Activated naive CD4-positive, alpha-beta T cell treated with anti-CD3 and anti-CD28 coated beads, Interleukin-2, amount 50 U/mL, for 24 hours (primary cell): ENCODE measurements around the gene EHMT1.
"Not testable (repeated sequence)": the region's sequence is repeated elsewhere in the genome, so short reads cannot be mapped to it uniquely, and the experiment has no call there.

Source experiments
- H3K27ac Mint-ChIP-seq: one replicate; pipeline ENCODE4 v1.8.0; 2021; ENCODE audit warnings: mild to moderate bottlenecking, mixed read lengths
- H3K27me3 Mint-ChIP-seq: one replicate; pipeline ENCODE4 v1.8.0; 2021; ENCODE audit warnings: mixed read lengths
- H3K36me3 Mint-ChIP-seq: one replicate; pipeline ENCODE4 v1.8.0; 2021; ENCODE audit warnings: mixed read lengths
- H3K4me1 Mint-ChIP-seq: one replicate; pipeline ENCODE4 v1.8.0; 2021; ENCODE audit warnings: mixed read lengths
- H3K4me3 Mint-ChIP-seq: one replicate; pipeline ENCODE4 v1.8.0; 2021; ENCODE audit warnings: mild to moderate bottlenecking, mixed read lengths
- H3K9me3 Mint-ChIP-seq: one replicate; pipeline ENCODE4 v1.8.0; 2021; ENCODE audit warnings: mixed read lengths

EHMT1 gene

GRCh38 chr9:137728444-137729311 is 109.9 kb downstream of the EHMT1 start:
- peaks cover 61% of the 10 kb centered on the region for H3K36me3 Mint-ChIP-seq
- H3K9me3 Mint-ChIP-seq = peaks cover 7% of the 10 kb centered on the region
- H3K27ac Mint-ChIP-seq = no peak overlapping the region
- no peaks in the 10 kb centered on the region for H3K27me3 Mint-ChIP-seq
- H3K4me1 Mint-ChIP-seq = peaks cover 40% of the 10 kb centered on the region
- H3K4me3 Mint-ChIP-seq = no peak overlapping the region

- Mint-ChIP-seq H3K27ac (no peak overlapping the region), H3K27me3 (no peaks in the 10 kb centered on the region), H3K36me3 (peaks cover 64% of the 10 kb centered on the region), H3K4me3 (no peak overlapping the region), H3K4me1 (peaks cover 22% of the 10 kb centered on the region), H3K9me3 (peaks cover 18% of the 10 kb centered on the region)
These were observed 112.6 kb downstream of the EHMT1 start for GRCh38 chr9:137731216-137731946.

- H3K4me1 Mint-ChIP-seq = peaks cover 14% of the 10 kb centered on the region
- peaks cover 14% of the 10 kb centered on the region for H3K9me3 Mint-ChIP-seq
- H3K27me3 Mint-ChIP-seq = no peaks in the 10 kb centered on the region
- peaks cover 57% of the 10 kb centered on the region for H3K36me3 Mint-ChIP-seq
- no peak overlapping the region for H3K27ac Mint-ChIP-seq
- no peak overlapping the region for H3K4me3 Mint-ChIP-seq
These were observed 113.4 kb downstream of the EHMT1 start for GRCh38 chr9:137731947-137732813.

GRCh38 chr9:137733429-137733828 is 114.6 kb downstream of the EHMT1 start:
- Mint-ChIP-seq H3K27me3 (no peaks in the 10 kb centered on the region), H3K4me1 (peaks cover 13% of the 10 kb centered on the region), H3K4me3 (no peak overlapping the region), H3K36me3 (peaks cover 52% of the 10 kb centered on the region), H3K9me3 (peaks cover 14% of the 10 kb centered on the region), H3K27ac (no peak overlapping the region)

DNA sequence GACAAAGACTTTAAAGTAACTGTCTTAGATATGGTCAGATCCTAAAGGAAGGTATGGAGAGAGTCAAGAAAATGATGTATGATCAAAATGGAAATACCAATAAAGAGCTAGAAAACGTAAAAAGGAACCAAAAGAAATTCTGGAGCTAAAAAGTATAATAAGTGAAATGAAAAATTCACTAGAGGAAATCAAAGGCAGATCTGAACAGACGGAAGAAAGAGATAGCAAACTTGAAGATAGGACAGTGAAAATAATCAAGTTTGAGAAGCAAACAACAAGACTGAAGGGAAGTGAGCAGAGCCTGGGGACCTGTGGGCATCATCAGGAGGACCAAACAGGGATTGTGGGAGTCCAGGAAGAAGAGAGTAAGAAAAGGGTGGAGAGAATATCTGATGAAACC is 115.4 kb downstream of the EHMT1 start:
- Mint-ChIP-seq H3K9me3 (peaks cover 14% of the 10 kb centered on the region), H3K27me3 (no peaks in the 10 kb centered on the region), H3K27ac (no peak overlapping the region), H3K4me1 (peaks cover 13% of the 10 kb centered on the region), H3K36me3 (peaks cover 52% of the 10 kb centered on the region), H3K4me3 (no peak overlapping the region)

GRCh38 chr9:137738182-137738696 is 119.4 kb downstream of the EHMT1 start:
- peaks cover 30% of the 10 kb centered on the region for H3K36me3 Mint-ChIP-seq
- H3K27me3 Mint-ChIP-seq, H3K27ac Mint-ChIP-seq, H3K4me3 Mint-ChIP-seq: not testable (repeated sequence)
- peaks cover 14% of the 10 kb centered on the region for H3K9me3 Mint-ChIP-seq
- peaks cover 18% of the 10 kb centered on the region for H3K4me1 Mint-ChIP-seq

DNA sequence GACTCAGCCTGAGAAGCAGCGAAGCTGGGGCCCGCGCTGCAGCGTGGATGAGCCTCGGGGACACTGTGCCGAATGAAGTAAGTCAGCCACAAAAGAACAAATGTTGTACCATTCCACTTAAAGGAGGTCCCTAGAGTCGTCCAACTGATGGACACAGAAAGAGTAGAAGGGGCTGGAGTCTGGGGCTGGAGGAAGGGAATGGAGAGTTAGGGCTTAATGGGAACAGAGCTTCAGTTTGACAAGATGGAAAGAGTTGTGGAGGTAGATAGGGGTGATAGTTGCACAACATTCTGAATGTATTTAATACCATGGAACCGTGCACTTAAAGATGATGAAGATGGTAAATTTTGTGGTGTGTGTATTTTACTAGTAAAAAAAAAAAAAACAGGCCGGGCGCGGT is 119.9 kb downstream of the EHMT1 start:
- H3K4me3 Mint-ChIP-seq = no peak overlapping the region
- peaks cover 18% of the 10 kb centered on the region for H3K4me1 Mint-ChIP-seq
- peaks cover 27% of the 10 kb centered on the region for H3K36me3 Mint-ChIP-seq
- no peak overlapping the region for H3K27ac Mint-ChIP-seq
- no peaks in the 10 kb centered on the region for H3K27me3 Mint-ChIP-seq
- H3K9me3 Mint-ChIP-seq = peaks cover 13% of the 10 kb centered on the region

GRCh38 chr9:137739371-137740309 is 120.8 kb downstream of the EHMT1 start:
- Mint-ChIP-seq H3K36me3 (peaks cover 23% of the 10 kb centered on the region), H3K4me1 (peaks cover 22% of the 10 kb centered on the region), H3K9me3 (peaks cover 5% of the 10 kb centered on the region), H3K27me3 (no peaks in the 10 kb centered on the region), H3K27ac (no peak overlapping the region), H3K4me3 (no peak overlapping the region)

DNA sequence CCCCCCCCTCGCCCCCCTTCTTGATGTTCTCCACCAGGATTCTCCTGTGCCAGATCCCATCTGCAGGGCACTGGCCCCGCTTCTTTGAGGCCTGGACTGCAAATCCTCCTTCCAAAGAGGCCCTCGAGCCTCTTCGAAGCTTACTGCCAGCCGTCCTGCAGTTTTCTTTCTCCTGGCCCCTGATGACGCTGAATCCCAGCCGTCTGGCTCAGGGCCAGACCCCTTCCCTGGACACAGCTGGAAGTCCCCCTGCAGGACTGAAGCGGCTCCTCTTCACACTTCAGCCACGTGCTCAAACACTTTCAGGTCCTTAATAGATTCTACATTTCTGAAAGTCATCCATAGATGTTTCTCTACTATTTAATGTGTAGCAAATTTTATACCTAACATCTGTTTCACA is 121.5 kb downstream of the EHMT1 start:
- Mint-ChIP-seq H3K36me3 (peaks cover 19% of the 10 kb centered on the region), H3K27me3 (no peaks in the 10 kb centered on the region), H3K4me1 (peaks cover 29% of the 10 kb centered on the region), H3K4me3 (no peak overlapping the region), H3K9me3 (no peaks in the 10 kb centered on the region), H3K27ac (no peak overlapping the region)

DNA sequence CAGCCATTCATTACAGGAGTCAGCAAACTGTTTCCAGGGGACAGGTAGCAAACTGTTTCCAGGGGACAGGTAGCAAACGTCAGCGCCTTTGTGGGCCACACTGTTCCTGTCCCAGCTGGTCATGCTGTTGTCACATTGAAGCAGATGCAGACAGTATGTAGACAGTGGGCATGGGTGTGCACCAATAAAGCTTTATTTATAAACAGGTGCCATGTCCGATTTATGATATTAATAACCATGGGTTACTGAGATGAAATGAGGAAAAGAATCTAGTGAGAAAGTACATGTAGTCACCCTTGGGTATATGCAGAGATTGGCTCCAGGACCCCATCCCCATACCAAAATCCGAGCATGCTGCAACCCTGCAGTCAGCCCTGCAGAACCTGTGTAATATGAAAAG is 122.5 kb downstream of the EHMT1 start:
- H3K9me3 Mint-ChIP-seq = no peaks in the 10 kb centered on the region
- no peaks in the 10 kb centered on the region for H3K27me3 Mint-ChIP-seq
- no peak overlapping the region for H3K4me3 Mint-ChIP-seq
- peaks cover 35% of the 10 kb centered on the region for H3K4me1 Mint-ChIP-seq
- peaks cover 16% of the 10 kb centered on the region for H3K36me3 Mint-ChIP-seq
- H3K27ac Mint-ChIP-seq = no peak overlapping the region

DNA sequence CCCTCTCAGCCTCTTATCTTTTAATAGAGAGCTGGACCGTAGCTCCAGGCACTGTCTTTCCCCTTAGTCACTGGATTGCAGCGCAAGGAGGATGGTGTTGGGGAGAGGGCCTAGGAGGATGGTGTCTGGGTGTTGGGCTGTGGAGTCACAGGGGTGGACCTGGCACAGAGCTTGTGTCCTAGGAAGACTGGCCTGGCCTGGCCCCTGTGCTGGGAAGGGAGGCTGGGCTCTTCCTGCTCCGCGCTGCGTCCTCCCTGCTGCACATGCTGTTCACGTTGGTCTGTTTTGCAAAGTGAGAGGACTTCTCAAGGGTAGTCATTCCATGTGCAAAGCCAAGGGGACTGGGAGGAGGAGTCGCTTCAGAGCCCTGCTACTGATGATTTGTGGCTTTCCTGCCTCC is 123.9 kb downstream of the EHMT1 start:
- no peaks in the 10 kb centered on the region for H3K27me3 Mint-ChIP-seq
- H3K27ac Mint-ChIP-seq = no peak overlapping the region
- no peaks in the 10 kb centered on the region for H3K9me3 Mint-ChIP-seq
- peaks cover 16% of the 10 kb centered on the region for H3K36me3 Mint-ChIP-seq
- no peak overlapping the region for H3K4me3 Mint-ChIP-seq
- peaks cover 37% of the 10 kb centered on the region for H3K4me1 Mint-ChIP-seq

- Mint-ChIP-seq H3K27me3 (no peaks in the 10 kb centered on the region), H3K4me3 (no peak overlapping the region), H3K4me1 (peaks cover 33% of the 10 kb centered on the region), H3K9me3 (no peaks in the 10 kb centered on the region), H3K36me3 (peaks cover 13% of the 10 kb centered on the region), H3K27ac (no peak overlapping the region)
These were observed 124.9 kb downstream of the EHMT1 start for GRCh38 chr9:137743695-137744094.

DNA sequence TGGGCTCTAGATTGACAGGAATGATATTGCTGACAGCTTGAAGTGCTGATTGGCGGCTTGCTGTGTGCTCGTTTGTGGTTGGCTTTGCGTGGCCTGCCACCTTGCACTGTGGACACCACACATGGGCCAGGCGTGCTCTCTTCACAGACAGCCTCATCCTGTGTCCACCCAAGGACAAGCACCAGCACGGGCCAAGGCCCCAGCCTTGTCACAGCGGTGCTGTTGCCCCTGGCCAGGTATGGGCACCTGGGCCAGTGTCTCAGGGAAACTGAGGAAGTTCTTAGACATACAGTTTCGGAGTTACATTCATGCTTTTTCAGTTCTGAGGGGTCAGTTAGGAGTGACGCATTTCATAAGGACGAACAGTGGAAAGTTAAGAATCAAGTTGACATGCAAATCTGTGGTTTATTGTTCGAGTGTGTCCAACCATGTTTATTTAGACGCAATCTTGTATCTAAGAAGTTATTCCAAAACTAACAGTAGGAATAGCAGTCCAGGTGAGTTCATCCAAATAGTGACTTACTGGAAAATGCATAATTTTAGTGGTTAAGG is 125.9 kb downstream of the EHMT1 start:
- H3K27ac Mint-ChIP-seq = no peak overlapping the region
- peaks cover 13% of the 10 kb centered on the region for H3K36me3 Mint-ChIP-seq
- no peak overlapping the region for H3K4me3 Mint-ChIP-seq
- H3K27me3 Mint-ChIP-seq = no peaks in the 10 kb centered on the region
- H3K4me1 Mint-ChIP-seq = peaks cover 35% of the 10 kb centered on the region
- no peaks in the 10 kb centered on the region for H3K9me3 Mint-ChIP-seq

GRCh38 chr9:137745541-137745991 is 126.8 kb downstream of the EHMT1 start:
- Mint-ChIP-seq H3K4me1 (peaks cover 34% of the 10 kb centered on the region), H3K9me3 (no peaks in the 10 kb centered on the region), H3K27me3 (no peaks in the 10 kb centered on the region), H3K27ac (peak overlapping the region; percentile 77), H3K36me3 (peaks cover 13% of the 10 kb centered on the region), H3K4me3 (no peak overlapping the region)
